Hepatocyte (in vitro differentiated cells): Measurements from ENCODE around the gene OR8S1. TPM values are rescaled to one million over a fixed set of nuclear protein-coding genes. Genes with fewer than 3 reads are reported as not detected.

Source experiments
- DNase-seq: peaks from one replicate; pipeline ENCODE4 v3.0.0-alpha.2; 2016; ENCODE audit warnings: low spot score
- H2AFZ ChIP-seq: fragments of 200-600 bp; sonication (generic); 2 replicates; pipeline ENCODE4 v1.6.0; 2016; ENCODE audit warnings: antibody characterized with exemption, mild to moderate bottlenecking
- H3K27ac ChIP-seq: fragments of 200-600 bp; sonication (generic); 2 replicates; pipeline ENCODE4 v1.5.1; 2016; ENCODE audit warnings: mild to moderate bottlenecking
- H3K27me3 ChIP-seq: fragments of 200-600 bp; sonication (generic); 2 replicates; pipeline ENCODE4 v1.6.1; 2016
- H3K36me3 ChIP-seq: fragments of 200-600 bp; sonication (generic); replicated peaks from 2 replicates; pipeline ENCODE4 v1.5.1; 2016; ENCODE audit warnings: low read depth; ENCODE audit not compliant: insufficient read depth
- H3K4me1 ChIP-seq: fragments of 200-600 bp; sonication (generic); 2 replicates; pipeline ENCODE4 v1.5.1; 2016; ENCODE audit warnings: mild to moderate bottlenecking, moderate library complexity; ENCODE audit not compliant: insufficient read depth
- H3K4me2 ChIP-seq: fragments of 200-600 bp; sonication (generic); 2 replicates; pipeline ENCODE4 v1.6.0; 2016
- H3K4me3 ChIP-seq: fragments of 200-600 bp; sonication (generic); 2 replicates; pipeline ENCODE4 v1.5.1; 2016; ENCODE audit warnings: mild to moderate bottlenecking
- H3K79me2 ChIP-seq: fragments of 200-600 bp; sonication (generic); 2 replicates; pipeline ENCODE4 v1.6.0; 2017; ENCODE audit warnings: mild to moderate bottlenecking
- H3K9me2 ChIP-seq: fragments of 200-600 bp; sonication (generic); replicated peaks from 2 replicates; pipeline ENCODE4 v1.6.0; 2017; ENCODE audit warnings: mild to moderate bottlenecking; ENCODE audit not compliant: insufficient read depth
- H3K9me3 ChIP-seq: fragments of 200-600 bp; sonication (generic); 2 replicates; pipeline ENCODE4 v1.5.1; 2016; ENCODE audit warnings: low read depth, mild to moderate bottlenecking
- H4K20me1 ChIP-seq: fragments of 200-600 bp; sonication (generic); 2 replicates; pipeline ENCODE4 v1.6.0; 2016; ENCODE audit warnings: mild to moderate bottlenecking; ENCODE audit not compliant: insufficient read depth, poor library complexity, severe bottlenecking
- EZH2 ChIP-seq: fragments of 200-600 bp; sonication (generic); IDR thresholded peaks from 2 replicates; pipeline ENCODE4 v1.6.1; 2016; ENCODE audit warnings: antibody characterized with exemption, mild to moderate bottlenecking, borderline replicate concordance
- EZH2phosphoT487 ChIP-seq: fragments of 200-600 bp; sonication (generic); IDR thresholded peaks from one replicate; pipeline ENCODE4 v1.6.1; 2018; ENCODE audit warnings: antibody characterized with exemption, mild to moderate bottlenecking, low read depth, moderate library complexity; ENCODE audit not compliant: unreplicated experiment, severe bottlenecking
- WGBS: methylation state at CpG from one replicate; pipeline ENCODE4 v1.1.6; 2016; ENCODE audit warnings: low lambda C conversion rate; ENCODE audit errors: missing lambda C conversion rate; 5-methylcytosine and 5-hydroxymethylcytosine counted together
- polyA plus RNA-seq: library from polyadenylated mRNA; unstranded; fragments of >200 nt; fragmentation: Nextera tagmentation; extraction: Ambion mirVana; gene quantifications from 2 replicates; pipeline ENCODE4 v1.2.1, GENCODE V29; 2016
- total RNA-seq: library from RNA; depleted of rRNA; stranded (reverse); fragments of >200 nt; gene quantifications from 2 replicates; pipeline ENCODE4 v1.2.3, GENCODE V29; 2014
- TF ChIP-seq, protein P1 (sequence below): fragments of 200-600 bp; sonication (generic); IDR thresholded peaks from 2 replicates; pipeline ENCODE4 v1.5.1; 2016; ENCODE audit warnings: antibody characterized with exemption, mild to moderate bottlenecking; ENCODE audit not compliant: poor library complexity

OR8S1 gene
- total and polyA plus RNA-seq, 2 experiments from 2014 or later: 0.17 to 1.1 TPM

DNA sequence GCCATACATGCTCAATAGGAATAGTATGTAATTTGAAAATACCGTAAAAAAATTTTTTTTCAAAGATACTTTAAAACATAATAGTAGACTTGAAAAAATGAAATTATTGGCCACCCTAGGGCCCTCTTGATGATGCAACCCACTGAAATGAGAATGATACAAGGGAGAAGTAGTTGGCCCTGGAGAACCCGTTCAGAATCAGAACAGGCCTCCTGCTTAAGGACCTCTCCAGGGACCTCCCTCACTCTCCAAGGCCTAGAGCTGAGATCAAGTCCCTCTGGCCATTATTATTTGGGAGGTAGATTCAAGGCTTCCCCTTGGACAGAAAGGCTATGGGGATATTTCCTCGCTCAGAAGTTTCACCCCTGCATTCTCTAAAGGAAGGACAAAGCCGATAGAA is 32.5 kb downstream of the OR8S1 start:
- TF ChIP-seq EZH2phosphoT487 (no peak), EZH2 (no peak)
- TF ChIP-seq, protein P1, sequence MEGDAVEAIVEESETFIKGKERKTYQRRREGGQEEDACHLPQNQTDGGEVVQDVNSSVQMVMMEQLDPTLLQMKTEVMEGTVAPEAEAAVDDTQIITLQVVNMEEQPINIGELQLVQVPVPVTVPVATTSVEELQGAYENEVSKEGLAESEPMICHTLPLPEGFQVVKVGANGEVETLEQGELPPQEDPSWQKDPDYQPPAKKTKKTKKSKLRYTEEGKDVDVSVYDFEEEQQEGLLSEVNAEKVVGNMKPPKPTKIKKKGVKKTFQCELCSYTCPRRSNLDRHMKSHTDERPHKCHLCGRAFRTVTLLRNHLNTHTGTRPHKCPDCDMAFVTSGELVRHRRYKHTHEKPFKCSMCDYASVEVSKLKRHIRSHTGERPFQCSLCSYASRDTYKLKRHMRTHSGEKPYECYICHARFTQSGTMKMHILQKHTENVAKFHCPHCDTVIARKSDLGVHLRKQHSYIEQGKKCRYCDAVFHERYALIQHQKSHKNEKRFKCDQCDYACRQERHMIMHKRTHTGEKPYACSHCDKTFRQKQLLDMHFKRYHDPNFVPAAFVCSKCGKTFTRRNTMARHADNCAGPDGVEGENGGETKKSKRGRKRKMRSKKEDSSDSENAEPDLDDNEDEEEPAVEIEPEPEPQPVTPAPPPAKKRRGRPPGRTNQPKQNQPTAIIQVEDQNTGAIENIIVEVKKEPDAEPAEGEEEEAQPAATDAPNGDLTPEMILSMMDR: no peak
- H3K79me2 ChIP-seq: no peaks in the 10 kb centered on the region
- 95% methylated on average over 4 of the region's 4 CpGs for WGBS

DNA sequence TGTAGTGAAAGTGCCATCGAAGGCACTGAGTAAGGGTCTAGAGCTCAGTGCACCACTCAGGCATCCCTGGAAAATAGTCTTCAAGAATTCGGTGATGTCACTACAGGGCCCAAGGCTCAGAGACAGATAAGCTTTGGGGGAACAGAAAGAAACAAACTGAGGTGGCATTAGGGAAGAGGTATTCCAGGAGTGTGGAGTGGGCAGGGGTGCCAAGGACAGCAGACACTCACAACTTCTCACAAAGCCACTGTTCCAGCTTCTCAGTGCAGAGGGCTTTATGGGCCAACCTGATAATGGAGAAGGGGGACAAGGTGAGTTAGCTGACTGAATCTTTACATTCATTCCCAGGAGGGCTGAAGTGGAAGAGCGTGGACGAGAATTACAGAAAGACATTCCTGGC is 42.3 kb downstream of the OR8S1 start:
- Histone ChIP-seq H3K4me2 (no peak overlapping the region), H3K4me1 (no peaks in the 10 kb centered on the region), H3K4me3 (no peak overlapping the region), H3K79me2 (no peaks in the 10 kb centered on the region), H3K27me3 (no peaks in the 10 kb centered on the region), H2AFZ (no peak overlapping the region), H3K36me3 (no peaks in the 10 kb centered on the region), H3K9me3 (no peaks in the 10 kb centered on the region), H3K9me2 (no peaks in the 10 kb centered on the region), H4K20me1 (no peaks in the 10 kb centered on the region), H3K27ac (no peak overlapping the region)
- TF ChIP-seq, protein P1: no peak
- TF ChIP-seq EZH2phosphoT487 (no peak), EZH2 (no peak)
- DNase-seq: no peak
- WGBS: 94% methylated on average over 4 of the region's 4 CpGs

More for the DNA sequence above, 32.5 kb downstream of the OR8S1 start:
- H4K20me1 ChIP-seq: no peaks in the 10 kb centered on the region
- H2AFZ ChIP-seq: no peak overlapping the region
- H3K9me2 ChIP-seq: no peaks in the 10 kb centered on the region
- H3K4me3 ChIP-seq: no peak overlapping the region
- H3K27me3 ChIP-seq: no peaks in the 10 kb centered on the region
- no peaks in the 10 kb centered on the region for H3K4me1 ChIP-seq
- no peak overlapping the region for H3K4me2 ChIP-seq
- H3K27ac ChIP-seq: no peak overlapping the region
- no peak for DNase-seq
- H3K36me3 ChIP-seq: no peaks in the 10 kb centered on the region
- no peaks in the 10 kb centered on the region for H3K9me3 ChIP-seq

DNA sequence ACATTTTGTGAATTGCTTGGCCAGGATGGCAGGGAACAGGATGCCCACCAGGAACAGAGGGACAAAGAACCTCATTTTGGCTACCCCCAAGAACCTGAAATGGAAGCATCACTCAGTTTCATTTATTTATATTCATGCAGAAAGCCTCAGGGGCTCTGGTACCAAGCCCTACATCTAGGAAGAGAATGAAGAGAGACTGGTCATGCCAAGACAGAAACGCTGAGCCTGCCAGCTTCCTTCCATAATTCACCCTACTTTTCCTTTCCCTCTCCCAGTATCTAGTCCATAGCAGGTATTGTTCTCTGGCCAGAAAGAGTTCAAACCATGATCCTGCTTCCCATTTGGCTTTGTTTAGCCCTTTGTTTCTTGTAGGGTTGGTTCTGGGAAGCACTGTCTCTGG is 44.5 kb downstream of the OR8S1 start, which contains the start of gene LALBA:
Gene LALBA (minus strand): TSS at position 101 of the 400 bp plus-strand sequence. CDS start 26 bp downstream, at position 75.
- 88% methylated on average over 1 of the region's 1 CpG for WGBS
- DNase-seq: no peak
- TF ChIP-seq EZH2phosphoT487: no peak
- no peak for TF ChIP-seq EZH2
- TF ChIP-seq, protein P1: no peak

More for the DNA sequence above, 44.5 kb downstream of the OR8S1 start, which contains the start of gene LALBA:
- H4K20me1 ChIP-seq: no peaks in the 10 kb centered on the region
- no peak within 1 kb of the TSS for H3K4me2 ChIP-seq
- no peaks in the 10 kb centered on the region for H3K4me1 ChIP-seq
- H3K27me3 ChIP-seq: no peaks in the 10 kb centered on the region
- H2AFZ ChIP-seq: no peak within 1 kb of the TSS
- no peaks in the 10 kb centered on the region for H3K9me3 ChIP-seq
- H3K9me2 ChIP-seq: no peaks in the 10 kb centered on the region
- H3K36me3 ChIP-seq: no peaks in the 10 kb centered on the region
- H3K79me2 ChIP-seq: no peaks in the 10 kb centered on the region
- no peak within 1 kb of the TSS for H3K4me3 ChIP-seq
- H3K27ac ChIP-seq: no peak within 1 kb of the TSS
